Amygdala (tissue), 56 donors: Measurements from ENCODE around the gene PM20D1.

Experiments
- DNase-seq, 56 donors: peaks; one replicate each; lab custom pipeline; 2025; lab: John Stamatoyannopoulos, UW

PM20D1 gene

GRCh38 chr1:205809469-205809868, 40.5 kb downstream of the PM20D1 start:
- DNase-seq, result no peak

DNA sequence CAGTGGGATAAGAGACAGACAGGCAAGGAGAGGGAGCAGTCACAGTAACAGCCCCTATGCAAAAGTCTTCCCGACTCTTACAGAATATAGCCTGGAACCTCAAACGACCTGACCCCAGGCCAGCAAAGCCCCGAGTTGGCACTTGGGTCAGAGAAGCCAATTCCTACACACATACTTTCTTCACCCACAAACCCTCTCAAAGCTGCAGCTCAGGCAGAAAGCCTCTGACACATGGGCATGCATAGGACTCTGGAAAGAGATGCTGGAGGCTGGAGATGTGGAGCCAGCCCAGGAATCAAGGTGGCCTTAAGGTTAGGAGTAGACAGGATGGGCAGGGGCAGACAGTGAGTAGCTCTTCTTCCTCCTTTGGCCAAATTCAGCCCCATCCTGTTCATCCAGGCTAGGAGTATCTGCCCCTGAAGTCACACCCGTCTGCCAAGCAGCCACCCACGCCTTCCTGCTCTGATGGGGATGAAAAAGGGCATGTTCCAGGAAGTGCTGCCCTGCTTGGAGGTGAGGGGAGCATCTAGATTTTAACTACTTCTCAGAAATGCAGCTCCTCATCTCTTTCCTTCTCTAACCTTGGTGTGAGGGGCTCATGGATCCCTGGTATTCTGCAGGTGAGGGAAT, 44.7 kb downstream of the PM20D1 start:
- no peak for DNase-seq

GRCh38 chr1:205804605-205805004, 45.3 kb downstream of the PM20D1 start:
- DNase-seq, result no peak

DNA sequence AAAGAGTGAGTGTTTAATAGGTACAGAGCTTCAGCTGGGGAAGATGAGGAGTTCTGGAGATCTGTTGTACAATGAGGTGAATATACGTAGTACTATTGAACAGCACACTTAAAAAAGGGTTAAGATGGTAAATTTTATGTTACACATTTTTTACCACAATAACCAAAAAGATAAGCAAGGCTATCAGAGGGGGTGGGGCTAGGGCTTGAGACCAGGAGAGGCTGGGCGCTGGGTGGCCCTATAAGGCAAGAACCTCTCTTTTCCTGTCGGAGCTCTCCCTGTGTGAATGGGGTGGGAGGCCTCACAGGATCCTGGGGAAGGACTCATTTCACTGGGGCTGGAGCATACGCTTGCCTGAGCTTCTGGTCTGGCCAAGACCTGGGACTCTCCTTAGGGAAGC, 45.9 kb downstream of the PM20D1 start:
- no peak for DNase-seq

DNA sequence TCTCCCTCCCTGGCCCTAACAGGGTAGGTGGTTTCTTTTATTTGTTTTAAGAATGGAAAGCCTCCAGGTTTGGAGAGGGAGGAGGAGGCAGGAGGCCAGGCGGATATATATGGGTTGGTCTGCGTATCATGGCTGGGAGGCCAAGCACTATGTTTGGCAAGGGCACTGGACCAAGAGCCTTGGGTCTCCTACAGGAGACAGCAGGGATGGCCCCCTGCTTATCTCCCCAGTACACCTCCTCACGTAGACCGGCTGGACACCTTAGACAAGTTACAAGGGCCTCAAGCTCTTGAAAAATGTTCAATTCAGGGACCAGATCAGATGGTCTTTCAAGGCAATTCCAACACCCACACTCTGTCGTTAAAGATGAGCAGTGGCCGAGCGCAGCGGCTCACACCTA, 47.9 kb downstream of the PM20D1 start:
- no peak for DNase-seq

- no peak for DNase-seq
These were observed 48.8 kb downstream of the PM20D1 start for GRCh38 chr1:205800981-205801703.

- DNase-seq, result peak in 1 of 56 donors; percentile 11
These were observed 49.5 kb downstream of the PM20D1 start for GRCh38 chr1:205800427-205800826.

DNA sequence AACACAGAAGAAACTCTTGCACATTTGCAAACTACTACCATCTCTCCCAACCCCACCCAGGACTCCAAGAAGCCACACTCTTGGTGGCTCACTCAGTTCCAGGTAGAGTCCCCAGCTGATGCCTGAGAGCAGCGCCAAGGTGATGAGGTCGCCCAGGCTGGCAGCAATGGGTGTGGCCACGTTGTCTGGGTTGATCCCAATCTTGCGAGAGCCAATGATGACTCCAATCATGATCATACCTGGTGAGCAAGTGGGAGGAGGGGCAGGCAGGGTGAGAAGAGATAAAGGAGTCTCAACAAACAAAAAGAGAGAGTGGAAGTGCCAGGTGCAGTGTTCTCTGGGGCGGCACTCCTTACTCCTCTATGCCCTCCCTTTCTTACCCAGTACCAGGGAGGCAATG, 51.4 kb downstream of the PM20D1 start:
- no peak for DNase-seq

DNA sequence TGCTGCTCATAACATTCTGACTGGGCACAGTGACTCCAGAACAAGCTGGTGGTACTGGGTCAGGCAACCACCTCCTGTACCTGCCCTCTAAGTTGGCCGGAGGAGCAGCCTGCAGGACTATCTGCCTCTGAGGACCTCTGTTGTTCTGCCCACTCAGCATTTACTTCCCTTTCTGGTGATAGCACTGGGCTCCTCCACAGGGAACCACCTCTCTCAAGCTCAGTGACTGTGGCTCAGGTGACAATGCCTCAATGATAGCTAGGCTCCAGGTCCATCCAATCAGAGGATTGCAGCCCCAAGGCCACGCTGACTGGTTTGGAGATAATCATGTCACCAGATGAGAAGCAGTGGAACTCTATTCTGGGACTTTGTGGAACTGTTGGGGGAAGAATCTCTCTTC, 52.8 kb downstream of the PM20D1 start:
- no peak for DNase-seq

- DNase-seq, result no peak
These were observed 55.8 kb downstream of the PM20D1 start for GRCh38 chr1:205794011-205794730.

GRCh38 chr1:205792961-205793673, 56.8 kb downstream of the PM20D1 start:
- no peak for DNase-seq

DNA sequence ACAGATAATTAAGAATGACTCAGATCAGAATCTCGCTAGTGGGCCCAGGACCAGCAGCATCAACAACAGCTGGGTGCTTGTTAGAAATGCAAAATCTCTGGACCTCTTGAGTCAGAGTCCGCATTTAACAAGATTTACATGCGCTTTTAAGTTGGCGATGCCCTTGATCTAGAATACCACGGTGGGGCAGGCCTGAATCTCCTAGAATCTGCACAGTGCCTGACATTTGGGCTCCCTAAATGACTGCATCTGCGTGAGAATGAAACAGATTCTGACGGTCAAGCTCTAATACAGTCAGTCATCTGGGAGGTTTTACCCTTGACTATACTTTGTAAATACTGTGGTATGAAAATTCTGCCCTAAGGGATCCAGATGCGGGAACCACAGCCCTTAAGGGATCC, 57.5 kb downstream of the PM20D1 start:
- no peak for DNase-seq

- DNase-seq, result peak in 45 of 56 donors; percentile 22 to 87 (median 53)
These were observed 58.3 kb downstream of the PM20D1 start for GRCh38 chr1:205791568-205792180.

GRCh38 chr1:205787287-205787916, 62.5 kb downstream of the PM20D1 start:
- no peak for DNase-seq

GRCh38 chr1:205786601-205787000, 63.3 kb downstream of the PM20D1 start:
- DNase-seq, result no peak

- no peak for DNase-seq
These were observed 64.5 kb downstream of the PM20D1 start for GRCh38 chr1:205785446-205785845.

- DNase-seq, result peak in 1 of 56 donors; percentile 15
These were observed 66.0 kb downstream of the PM20D1 start for GRCh38 chr1:205783904-205784303.

- no peak for DNase-seq
These were observed 66.5 kb downstream of the PM20D1 start for GRCh38 chr1:205783433-205783795.

DNA sequence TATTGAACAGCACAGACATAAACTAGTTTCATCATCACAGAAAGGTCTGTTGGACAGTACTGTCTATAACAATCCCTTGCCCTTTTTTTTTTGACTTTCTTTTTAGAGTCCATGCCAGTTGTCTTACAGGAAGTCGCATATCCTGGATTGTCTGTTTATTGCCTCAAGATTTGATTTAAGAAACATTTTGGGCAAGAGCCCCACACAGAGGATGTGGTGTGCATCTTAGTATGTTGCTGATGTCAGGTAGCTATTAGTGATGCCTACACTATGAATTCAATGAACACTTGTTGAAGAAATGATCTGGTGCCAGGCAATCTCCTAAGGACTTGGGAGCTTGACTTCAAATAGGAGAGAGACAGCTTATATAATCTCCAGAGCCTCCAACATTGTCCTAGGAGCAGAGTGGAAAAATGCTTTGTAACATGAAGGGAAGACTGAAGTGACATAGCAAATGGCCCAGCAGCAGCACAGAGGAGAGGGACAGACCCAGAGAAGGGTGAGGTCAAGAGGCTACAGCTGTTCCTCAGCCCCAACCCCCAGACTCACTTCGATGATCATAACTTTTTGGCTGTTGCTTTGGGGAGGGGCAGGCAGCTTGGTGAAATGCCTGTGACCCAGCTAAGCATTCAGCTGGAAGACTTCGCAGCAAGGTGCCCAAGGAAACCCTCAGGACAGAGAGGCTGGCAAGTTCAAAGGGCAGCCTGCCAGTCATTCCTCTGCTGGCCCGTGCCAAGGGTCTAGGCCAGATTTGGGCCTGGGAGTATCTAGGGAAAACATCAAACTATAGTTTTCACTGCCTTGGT, 67.1 kb downstream of the PM20D1 start:
- peak in 1 of 56 donors; percentile 10 for DNase-seq
